BE2C (cell line): ENCODE data around the gene IGSF11.

ENCODE experiments used
- DNase-seq: peaks from one replicate; pipeline ENCODE4 v3.0.0-alpha.2; 2020
- H3K27me3 ChIP-seq: fragments of 250-450 bp; sonication (Bioruptor Pico); 2 replicates; pipeline ENCODE4 v1.5.1; 2020; ENCODE audit warnings: mild to moderate bottlenecking
- H3K36me3 ChIP-seq: fragments of 250-450 bp; sonication (Bioruptor Pico); 2 replicates; pipeline ENCODE4 v1.5.1; 2020; ENCODE audit warnings: mild to moderate bottlenecking
- H3K4me1 ChIP-seq: fragments of 250-450 bp; sonication (Bioruptor Pico); 2 replicates; pipeline ENCODE4 v1.5.1; 2020
- H3K4me3 ChIP-seq: 2 replicates; pipeline ENCODE4 v1.5.1; 2011; ENCODE audit warnings: low read depth, low read length
- H3K9me3 ChIP-seq: fragments of 250-450 bp; sonication (Bioruptor Pico); 2 replicates; pipeline ENCODE4 v1.5.1; 2020
- CTCF ChIP-seq: IDR thresholded peaks from 2 replicates; pipeline ENCODE4 v1.5.1; 2012; ENCODE audit warnings: mild to moderate bottlenecking, low read depth, low read length

The IGSF11 gene

GRCh38 chr3:118991775-118992174, 42.9 kb downstream of the IGSF11 start:
- no peak for TF ChIP-seq CTCF
- Histone ChIP-seq H3K9me3 (no peaks in the 10 kb centered on the region), H3K27me3 (peaks cover 4% of the 10 kb centered on the region; the same call in 1 of the 2 replicates), H3K4me1 (no peaks in the 10 kb centered on the region), H3K36me3 (no peaks in the 10 kb centered on the region), H3K4me3 (no peak overlapping the region)
- no peak for DNase-seq

GRCh38 chr3:118990823-118991560, 43.7 kb downstream of the IGSF11 start:
- no peaks in the 10 kb centered on the region for H3K4me1 ChIP-seq
- peaks cover 4% of the 10 kb centered on the region; the same call in 1 of the 2 replicates for H3K27me3 ChIP-seq
- no peaks in the 10 kb centered on the region for H3K36me3 ChIP-seq
- no peak for TF ChIP-seq CTCF
- H3K9me3 ChIP-seq = no peaks in the 10 kb centered on the region
- DNase-seq = no peak
- H3K4me3 ChIP-seq = no peak overlapping the region

DNA sequence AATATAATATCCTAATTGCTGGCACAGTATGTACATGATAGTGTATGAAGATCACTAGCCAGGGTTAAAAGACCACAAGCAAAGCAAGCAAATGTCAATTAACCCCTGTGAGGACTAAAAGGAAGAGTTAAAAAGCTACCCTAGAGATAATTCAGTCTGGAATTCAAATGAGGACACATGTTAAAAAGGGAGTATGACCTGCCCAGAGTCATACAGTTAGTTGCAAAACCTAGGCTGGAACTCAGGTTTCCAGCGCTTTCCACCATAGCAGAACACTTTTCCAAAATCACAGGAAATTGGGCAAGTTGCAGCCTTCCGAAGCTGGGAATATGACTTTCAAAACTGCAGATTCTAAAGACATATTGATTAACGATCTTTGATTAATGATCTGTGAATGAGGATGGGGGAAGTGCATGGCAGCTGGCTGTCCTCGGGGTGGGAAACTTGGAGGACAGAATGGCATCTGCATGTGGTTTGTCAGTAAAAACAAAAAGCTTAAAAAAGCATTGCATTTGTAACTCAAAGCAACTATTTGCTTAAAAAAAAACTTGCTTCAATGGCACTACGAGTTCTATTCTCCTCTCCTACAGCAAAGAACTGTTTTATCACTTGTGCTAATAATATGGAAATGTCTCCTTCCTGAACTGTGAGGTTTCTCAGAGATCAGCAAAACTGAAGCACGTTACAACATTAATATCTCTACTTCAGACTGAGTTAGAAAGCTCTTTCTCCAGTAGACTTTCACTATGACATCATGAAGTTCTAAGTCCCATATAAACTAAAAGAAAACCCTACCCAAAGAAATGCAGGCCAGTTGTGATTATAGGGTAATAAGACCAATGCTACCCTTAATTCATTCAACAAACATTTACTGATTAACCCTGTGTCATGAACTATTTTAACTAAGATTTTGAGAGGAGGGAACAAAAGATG, 46.2 kb downstream of the IGSF11 start:
- TF ChIP-seq CTCF = no peak
- no peak overlapping the region for H3K4me3 ChIP-seq
- DNase-seq = no peak
- no peaks in the 10 kb centered on the region for H3K36me3 ChIP-seq
- H3K4me1 ChIP-seq = no peaks in the 10 kb centered on the region
- H3K9me3 ChIP-seq = no peaks in the 10 kb centered on the region
- H3K27me3 ChIP-seq = no peaks in the 10 kb centered on the region; the same call in none of the 2 replicates

GRCh38 chr3:118987477-118987876, 47.2 kb downstream of the IGSF11 start:
- TF ChIP-seq CTCF = no peak
- no peaks in the 10 kb centered on the region for H3K4me1 ChIP-seq
- DNase-seq = no peak

GRCh38 chr3:118986734-118987133, 47.9 kb downstream of the IGSF11 start:
- Histone ChIP-seq H3K4me1 (no peaks in the 10 kb centered on the region), H3K27me3 (peaks cover 7% of the 10 kb centered on the region), H3K36me3 (no peaks in the 10 kb centered on the region), H3K9me3 (no peaks in the 10 kb centered on the region), H3K4me3 (no peak overlapping the region)
- no peak for TF ChIP-seq CTCF
- DNase-seq = no peak

More at GRCh38 chr3:118987477-118987876, 47.2 kb downstream of the IGSF11 start:
- Histone ChIP-seq H3K9me3 (no peaks in the 10 kb centered on the region), H3K36me3 (no peaks in the 10 kb centered on the region), H3K27me3 (peaks cover 2% of the 10 kb centered on the region), H3K4me3 (no peak overlapping the region)

GRCh38 chr3:118984699-118985098, 49.9 kb downstream of the IGSF11 start:
- no peaks in the 10 kb centered on the region for H3K4me1 ChIP-seq
- no peaks in the 10 kb centered on the region for H3K9me3 ChIP-seq
- DNase-seq = no peak
- no peaks in the 10 kb centered on the region for H3K36me3 ChIP-seq
- no peak overlapping the region for H3K4me3 ChIP-seq
- peaks cover 26% of the 10 kb centered on the region for H3K27me3 ChIP-seq
- TF ChIP-seq CTCF = no peak
